ENCODE data around the gene VSX2.

- no peak for TF ChIP-seq CTCF (CRISPR knock-in tag; IDR thresholded peaks at IDR 0.05)
- no peak for TF ChIP-seq ATM (IDR thresholded peaks at IDR 0.05; ENCODE audit: borderline replicate concordance)
- no peak for TF ChIP-seq ZNF451 (CRISPR knock-in tag; IDR thresholded peaks at IDR 0.05)
- TF ChIP-seq, protein P1, sequence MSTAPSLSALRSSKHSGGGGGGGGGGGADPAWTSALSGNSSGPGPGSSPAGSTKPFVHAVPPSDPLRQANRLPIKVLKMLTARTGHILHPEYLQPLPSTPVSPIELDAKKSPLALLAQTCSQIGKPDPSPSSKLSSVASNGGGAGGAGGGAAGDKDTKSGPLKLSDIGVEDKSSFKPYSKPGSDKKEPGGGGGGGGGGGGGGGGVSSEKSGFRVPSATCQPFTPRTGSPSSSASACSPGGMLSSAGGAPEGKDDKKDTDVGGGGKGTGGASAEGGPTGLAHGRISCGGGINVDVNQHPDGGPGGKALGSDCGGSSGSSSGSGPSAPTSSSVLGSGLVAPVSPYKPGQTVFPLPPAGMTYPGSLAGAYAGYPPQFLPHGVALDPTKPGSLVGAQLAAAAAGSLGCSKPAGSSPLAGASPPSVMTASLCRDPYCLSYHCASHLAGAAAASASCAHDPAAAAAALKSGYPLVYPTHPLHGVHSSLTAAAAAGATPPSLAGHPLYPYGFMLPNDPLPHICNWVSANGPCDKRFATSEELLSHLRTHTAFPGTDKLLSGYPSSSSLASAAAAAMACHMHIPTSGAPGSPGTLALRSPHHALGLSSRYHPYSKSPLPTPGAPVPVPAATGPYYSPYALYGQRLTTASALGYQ (CRISPR knock-in tag; IDR thresholded peaks at IDR 0.05) = no peak
- TF ChIP-seq GLI4 (CRISPR knock-in tag; IDR thresholded peaks at IDR 0.05; ENCODE audit: borderline replicate concordance) = no peak
- TF ChIP-seq, protein P2, sequence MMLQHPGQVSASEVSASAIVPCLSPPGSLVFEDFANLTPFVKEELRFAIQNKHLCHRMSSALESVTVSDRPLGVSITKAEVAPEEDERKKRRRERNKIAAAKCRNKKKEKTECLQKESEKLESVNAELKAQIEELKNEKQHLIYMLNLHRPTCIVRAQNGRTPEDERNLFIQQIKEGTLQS (CRISPR knock-in tag; IDR thresholded peaks at IDR 0.05) = no peak
- TF ChIP-seq, protein P3, sequence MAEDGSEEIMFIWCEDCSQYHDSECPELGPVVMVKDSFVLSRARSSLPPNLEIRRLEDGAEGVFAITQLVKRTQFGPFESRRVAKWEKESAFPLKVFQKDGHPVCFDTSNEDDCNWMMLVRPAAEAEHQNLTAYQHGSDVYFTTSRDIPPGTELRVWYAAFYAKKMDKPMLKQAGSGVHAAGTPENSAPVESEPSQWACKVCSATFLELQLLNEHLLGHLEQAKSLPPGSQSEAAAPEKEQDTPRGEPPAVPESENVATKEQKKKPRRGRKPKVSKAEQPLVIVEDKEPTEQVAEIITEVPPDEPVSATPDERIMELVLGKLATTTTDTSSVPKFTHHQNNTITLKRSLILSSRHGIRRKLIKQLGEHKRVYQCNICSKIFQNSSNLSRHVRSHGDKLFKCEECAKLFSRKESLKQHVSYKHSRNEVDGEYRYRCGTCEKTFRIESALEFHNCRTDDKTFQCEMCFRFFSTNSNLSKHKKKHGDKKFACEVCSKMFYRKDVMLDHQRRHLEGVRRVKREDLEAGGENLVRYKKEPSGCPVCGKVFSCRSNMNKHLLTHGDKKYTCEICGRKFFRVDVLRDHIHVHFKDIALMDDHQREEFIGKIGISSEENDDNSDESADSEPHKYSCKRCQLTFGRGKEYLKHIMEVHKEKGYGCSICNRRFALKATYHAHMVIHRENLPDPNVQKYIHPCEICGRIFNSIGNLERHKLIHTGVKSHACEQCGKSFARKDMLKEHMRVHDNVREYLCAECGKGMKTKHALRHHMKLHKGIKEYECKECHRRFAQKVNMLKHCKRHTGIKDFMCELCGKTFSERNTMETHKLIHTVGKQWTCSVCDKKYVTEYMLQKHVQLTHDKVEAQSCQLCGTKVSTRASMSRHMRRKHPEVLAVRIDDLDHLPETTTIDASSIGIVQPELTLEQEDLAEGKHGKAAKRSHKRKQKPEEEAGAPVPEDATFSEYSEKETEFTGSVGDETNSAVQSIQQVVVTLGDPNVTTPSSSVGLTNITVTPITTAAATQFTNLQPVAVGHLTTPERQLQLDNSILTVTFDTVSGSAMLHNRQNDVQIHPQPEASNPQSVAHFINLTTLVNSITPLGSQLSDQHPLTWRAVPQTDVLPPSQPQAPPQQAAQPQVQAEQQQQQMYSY (CRISPR knock-in tag; IDR thresholded peaks at IDR 0.05) = no peak
- no peak for TF ChIP-seq ATF7 (IDR thresholded peaks at IDR 0.05)
- TF ChIP-seq ATF7 (CRISPR knock-in tag; IDR thresholded peaks at IDR 0.05) = no peak
- no peak for TF ChIP-seq EP300 (IDR thresholded peaks at IDR 0.05; ENCODE audit: low read depth in 2 of 2, low read length in 2 of 2)
- TF ChIP-seq EP300 (CRISPR knock-in tag; IDR thresholded peaks at IDR 0.05; ENCODE audit: borderline replicate concordance) = no peak
- TF ChIP-seq, protein P4, sequence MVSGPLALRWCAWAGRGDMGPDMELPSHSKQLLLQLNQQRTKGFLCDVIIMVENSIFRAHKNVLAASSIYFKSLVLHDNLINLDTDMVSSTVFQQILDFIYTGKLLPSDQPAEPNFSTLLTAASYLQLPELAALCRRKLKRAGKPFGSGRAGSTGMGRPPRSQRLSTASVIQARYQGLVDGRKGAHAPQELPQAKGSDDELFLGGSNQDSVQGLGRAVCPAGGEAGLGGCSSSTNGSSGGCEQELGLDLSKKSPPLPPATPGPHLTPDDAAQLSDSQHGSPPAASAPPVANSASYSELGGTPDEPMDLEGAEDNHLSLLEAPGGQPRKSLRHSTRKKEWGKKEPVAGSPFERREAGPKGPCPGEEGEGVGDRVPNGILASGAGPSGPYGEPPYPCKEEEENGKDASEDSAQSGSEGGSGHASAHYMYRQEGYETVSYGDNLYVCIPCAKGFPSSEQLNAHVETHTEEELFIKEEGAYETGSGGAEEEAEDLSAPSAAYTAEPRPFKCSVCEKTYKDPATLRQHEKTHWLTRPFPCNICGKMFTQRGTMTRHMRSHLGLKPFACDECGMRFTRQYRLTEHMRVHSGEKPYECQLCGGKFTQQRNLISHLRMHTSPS (CRISPR knock-in tag; IDR thresholded peaks at IDR 0.05; ENCODE audit: low read depth) = no peak
- TF ChIP-seq NR1H2 (CRISPR knock-in tag; IDR thresholded peaks at IDR 0.05; ENCODE audit: borderline replicate concordance, low read depth) = no peak
Observed at GRCh38 chr14:74262076-74262475, 22.8 kb downstream of the VSX2 start.

All from HepG2 (cell line).